ENCODE measurements around the gene TRHDE.

GRCh38 chr12:72560003-72560769 is 288.0 kb downstream of the TRHDE start:
- no peak for TF ChIP-seq ESRRG (CRISPR knock-in tag; IDR thresholded peaks at IDR 0.05)
- no peak for TF ChIP-seq OSR1 (CRISPR knock-in tag; IDR thresholded peaks at IDR 0.05)
- no peak for TF ChIP-seq ZFP3 (CRISPR knock-in tag; IDR thresholded peaks at IDR 0.05)
